ENCODE measurements around the gene SIN3B. TPM values are rescaled to one million over a fixed set of nuclear protein-coding genes. Genes with fewer than 3 reads are reported as not detected.

SIN3B gene
- total and polyA plus RNA-seq, 2 donors from 2014 or later = 12.2 to 62.0 TPM

DNA sequence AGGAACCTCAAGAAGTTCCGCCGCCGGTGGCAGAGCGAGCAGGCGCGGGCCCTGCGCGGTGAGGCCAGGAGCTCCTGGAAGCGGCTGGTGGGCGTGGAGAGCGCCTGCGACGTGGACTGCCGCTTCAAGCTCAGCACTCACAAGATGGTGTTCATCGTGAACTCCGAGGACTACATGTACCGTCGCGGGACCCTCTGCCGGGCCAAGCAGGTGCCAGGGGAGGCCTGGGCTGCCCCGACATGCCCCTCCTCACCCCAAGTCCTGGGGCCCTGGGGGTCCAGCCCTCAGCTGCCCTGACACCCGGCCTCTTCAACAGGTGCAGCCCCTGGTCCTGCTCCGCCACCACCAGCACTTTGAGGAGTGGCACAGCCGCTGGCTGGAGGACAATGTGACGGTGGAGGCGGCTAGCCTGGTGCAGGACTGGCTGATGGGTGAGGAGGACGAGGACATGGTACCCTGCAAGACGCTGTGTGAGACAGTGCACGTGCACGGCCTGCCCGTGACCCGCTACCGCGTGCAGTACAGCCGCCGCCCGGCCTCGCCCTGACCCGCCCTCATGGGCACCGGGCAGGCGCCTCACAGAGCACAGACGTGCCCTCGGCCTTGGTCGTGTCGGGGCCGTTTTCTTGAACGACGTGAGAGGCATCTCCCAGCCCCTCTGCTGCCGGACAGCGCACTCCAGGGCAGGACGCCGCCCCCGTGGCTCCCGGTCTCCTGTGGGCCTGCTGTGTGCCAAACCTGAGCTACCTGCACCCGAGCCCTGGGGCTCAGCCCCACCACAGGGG lies 49.2 kb downstream of the SIN3B start:
- Histone ChIP-seq H3K4me3 (ENCODE audit: low read length in 3 of 3) (no peak overlapping the region), H3K36me3 (ENCODE audit: control insufficient read depth in 2 of 3, insufficient read depth in 3 of 3, low read length in 3 of 3) (peaks cover 0 to 25% (median 7%) of the 10 kb centered on the region in 3 donors), H3K4me1 (ENCODE audit: control insufficient read depth in 2 of 3, insufficient read depth in 2 of 3, low read depth in 1 of 3, low read length in 3 of 3) (no peaks in the 10 kb centered on the region), H3K27me3 (ENCODE audit: control insufficient read depth, insufficient read depth, low read length) (no peaks in the 10 kb centered on the region), H3K9me3 (ENCODE audit: control insufficient read depth in 2 of 3, insufficient read depth in 1 of 3, low read length in 3 of 3) (peaks cover 0 to 19% (median 0%) of the 10 kb centered on the region in 3 donors), H3K27ac (ENCODE audit: low read depth in 2 of 2, low read length in 2 of 2) (no peak overlapping the region), H3K9ac (ENCODE audit: low read length in 3 of 3) (no peak overlapping the region)
- no peak for DNase-seq
- intact Hi-C loops (cut with DNase I) = no loop called here
- TF ChIP-seq CTCF (IDR thresholded peaks at IDR 0.05; ENCODE audit: borderline replicate concordance, extremely low read depth, insufficient read depth) = no peak
- no peak for FAIRE-seq

DNA sequence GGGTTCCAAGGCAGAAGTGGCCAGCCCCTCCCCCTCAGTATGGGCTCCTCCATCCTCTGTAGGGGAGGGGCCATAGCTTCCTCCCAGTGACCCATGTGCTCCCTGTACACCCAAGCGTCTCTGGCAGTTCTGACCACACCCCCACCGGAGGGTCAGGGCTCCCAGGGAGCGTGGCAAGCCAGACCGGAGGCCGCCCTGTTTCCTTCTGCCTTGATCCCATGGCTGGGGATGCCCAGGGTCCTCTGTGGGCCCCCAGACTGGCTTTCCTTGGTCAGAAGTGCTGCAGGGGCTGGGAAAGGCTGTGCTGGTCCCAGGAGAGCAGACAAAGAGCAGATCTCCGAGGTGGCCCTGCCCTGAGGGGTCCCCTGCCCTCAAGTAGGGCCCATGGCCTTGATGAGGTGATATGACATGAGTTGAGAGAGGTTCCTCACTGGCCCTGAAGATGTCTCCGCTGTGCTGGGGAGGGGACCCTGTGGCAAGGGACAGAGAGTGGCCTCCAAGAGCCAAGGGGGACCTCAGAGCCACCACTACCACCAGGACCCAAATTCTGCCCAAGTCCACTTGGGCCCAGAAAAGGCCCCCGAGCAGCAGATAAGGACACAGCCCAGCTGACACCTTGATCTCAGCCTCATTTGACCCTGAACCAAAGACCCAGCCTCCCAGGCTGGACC lies 51.8 kb downstream of the SIN3B start:
- intact Hi-C loops (cut with DNase I) = no loop called here
- Histone ChIP-seq H3K4me1 (ENCODE audit: control insufficient read depth in 2 of 3, insufficient read depth in 2 of 3, low read depth in 1 of 3, low read length in 3 of 3) (no peaks in the 10 kb centered on the region), H3K9ac (ENCODE audit: low read length in 3 of 3) (no peak overlapping the region), H3K4me3 (ENCODE audit: low read length in 3 of 3) (no peak overlapping the region), H3K9me3 (ENCODE audit: control insufficient read depth in 2 of 3, insufficient read depth in 1 of 3, low read length in 3 of 3) (peaks cover 0 to 19% (median 0%) of the 10 kb centered on the region in 3 donors), H3K27ac (ENCODE audit: low read depth in 2 of 2, low read length in 2 of 2) (no peak overlapping the region), H3K36me3 (ENCODE audit: control insufficient read depth in 2 of 3, insufficient read depth in 3 of 3, low read length in 3 of 3) (peaks cover 0 to 25% (median 7%) of the 10 kb centered on the region in 3 donors), H3K27me3 (ENCODE audit: control insufficient read depth, insufficient read depth, low read length) (no peaks in the 10 kb centered on the region)
- no peak for DNase-seq
- TF ChIP-seq CTCF (IDR thresholded peaks at IDR 0.05; ENCODE audit: borderline replicate concordance, extremely low read depth, insufficient read depth) = no peak
- FAIRE-seq = no peak

DNA sequence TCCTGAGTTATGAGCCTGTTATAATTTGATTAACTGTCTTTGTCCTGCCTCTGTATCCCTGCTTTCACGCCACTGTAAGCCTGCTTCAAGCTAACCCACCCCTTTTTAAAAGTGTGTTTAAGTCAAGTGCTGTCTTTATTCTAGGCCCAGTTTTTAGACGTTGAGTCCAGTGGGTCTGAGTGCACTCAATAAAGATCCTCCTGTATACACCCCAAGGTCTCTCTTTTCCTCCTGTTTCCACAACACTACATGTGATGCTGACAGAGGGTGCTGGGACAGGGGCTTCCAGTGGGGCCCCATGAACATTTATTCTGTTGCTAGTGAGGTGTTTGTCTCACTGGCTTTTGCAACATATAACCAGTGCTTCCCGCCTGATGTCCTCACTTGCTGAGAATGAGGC lies 52.9 kb downstream of the SIN3B start:
- Histone ChIP-seq H3K36me3 (ENCODE audit: control insufficient read depth in 2 of 3, insufficient read depth in 3 of 3, low read length in 3 of 3) (peaks cover 0 to 15% (median 4%) of the 10 kb centered on the region in 3 donors), H3K9me3 (ENCODE audit: control insufficient read depth in 2 of 3, insufficient read depth in 1 of 3, low read length in 3 of 3) (peaks cover 0 to 19% (median 0%) of the 10 kb centered on the region in 3 donors), H3K9ac (ENCODE audit: low read length in 3 of 3) (no peak overlapping the region), H3K27ac (ENCODE audit: low read depth in 2 of 2, low read length in 2 of 2) (no peak overlapping the region), H3K27me3 (ENCODE audit: control insufficient read depth, insufficient read depth, low read length) (no peaks in the 10 kb centered on the region), H3K4me1 (ENCODE audit: control insufficient read depth in 2 of 3, insufficient read depth in 2 of 3, low read depth in 1 of 3, low read length in 3 of 3) (no peaks in the 10 kb centered on the region), H3K4me3 (ENCODE audit: low read length in 3 of 3) (no peak overlapping the region)
- intact Hi-C loops (cut with DNase I) = no loop called here
- DNase-seq = no peak
- no peak for FAIRE-seq
- no peak for TF ChIP-seq CTCF (IDR thresholded peaks at IDR 0.05; ENCODE audit: borderline replicate concordance, extremely low read depth, insufficient read depth)
